GM12801 (cell line): ENCODE measurements around the gene ZNF324B.

Experiments used
- CTCF ChIP-seq: IDR thresholded peaks from one replicate; pipeline ENCODE4 v1.5.1; 2011; ENCODE audit warnings: control low read depth; ENCODE audit not compliant: insufficient read length; ENCODE audit errors: extremely low read depth

Gene ZNF324B

GRCh38 chr19:58451358-58452101 lies at the start of gene ZNF324B:
TSS of gene ZNF324B (plus strand) at chr19:58451622. CDS start at chr19:58453702, 2,080 bp downstream.
- TF ChIP-seq CTCF = no peak

DNA sequence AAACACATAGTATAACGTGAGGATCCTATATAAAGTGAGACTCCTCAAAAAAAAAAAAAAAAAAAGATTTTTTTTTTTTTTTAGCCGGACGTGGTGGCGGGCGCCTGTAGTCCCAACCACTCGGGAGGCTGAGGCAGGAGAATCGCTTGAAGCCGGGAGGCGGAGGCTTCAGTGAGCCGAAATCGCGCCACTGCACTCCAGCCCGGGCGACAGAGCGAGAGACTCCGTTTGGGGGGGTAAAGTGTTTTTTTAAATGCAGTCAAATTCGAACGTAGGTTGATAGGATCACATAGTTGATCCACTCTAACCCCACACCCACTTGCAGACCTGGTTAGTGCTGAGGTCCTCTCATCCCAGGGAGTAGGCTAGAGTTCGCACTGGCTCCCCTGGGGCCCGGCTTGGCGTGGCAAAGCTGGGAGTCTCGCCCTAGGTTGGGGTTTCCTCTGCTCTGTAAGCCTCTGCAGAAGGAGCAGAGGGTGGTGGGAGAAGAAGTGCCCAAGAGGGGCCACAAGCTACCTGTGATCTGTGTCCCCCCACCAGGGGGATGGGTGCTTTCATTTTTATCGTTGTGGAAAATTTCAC lies 49.5 kb upstream of the ZNF324B start:
- no peak for TF ChIP-seq CTCF

- no peak for TF ChIP-seq CTCF
Observed at GRCh38 chr19:58406818-58407657, 44.4 kb upstream of the ZNF324B start.

DNA sequence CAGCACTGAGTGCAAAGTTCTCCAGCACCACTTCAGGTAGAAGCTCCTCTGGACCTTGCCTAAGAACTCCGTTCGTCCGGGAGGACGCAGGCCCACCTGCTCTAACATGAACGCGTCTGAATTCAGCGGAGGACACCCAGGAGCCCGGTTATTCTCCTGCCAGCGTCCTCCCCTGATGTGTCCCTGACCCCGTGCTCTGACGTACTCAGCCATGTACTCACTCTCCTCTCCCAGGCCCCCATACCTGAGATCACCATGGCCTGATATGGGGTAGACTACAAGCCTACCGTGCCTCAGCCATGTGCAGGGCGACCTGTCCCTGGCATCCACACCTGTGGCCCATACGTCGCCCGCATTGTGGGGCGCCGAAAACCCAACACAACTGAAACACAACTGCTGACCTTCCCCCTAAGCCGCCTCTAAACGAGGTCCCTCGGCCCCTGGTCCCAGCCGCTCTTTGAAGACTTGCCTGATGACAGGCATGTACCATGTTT lies 43.7 kb upstream of the ZNF324B start:
- no peak for TF ChIP-seq CTCF

DNA sequence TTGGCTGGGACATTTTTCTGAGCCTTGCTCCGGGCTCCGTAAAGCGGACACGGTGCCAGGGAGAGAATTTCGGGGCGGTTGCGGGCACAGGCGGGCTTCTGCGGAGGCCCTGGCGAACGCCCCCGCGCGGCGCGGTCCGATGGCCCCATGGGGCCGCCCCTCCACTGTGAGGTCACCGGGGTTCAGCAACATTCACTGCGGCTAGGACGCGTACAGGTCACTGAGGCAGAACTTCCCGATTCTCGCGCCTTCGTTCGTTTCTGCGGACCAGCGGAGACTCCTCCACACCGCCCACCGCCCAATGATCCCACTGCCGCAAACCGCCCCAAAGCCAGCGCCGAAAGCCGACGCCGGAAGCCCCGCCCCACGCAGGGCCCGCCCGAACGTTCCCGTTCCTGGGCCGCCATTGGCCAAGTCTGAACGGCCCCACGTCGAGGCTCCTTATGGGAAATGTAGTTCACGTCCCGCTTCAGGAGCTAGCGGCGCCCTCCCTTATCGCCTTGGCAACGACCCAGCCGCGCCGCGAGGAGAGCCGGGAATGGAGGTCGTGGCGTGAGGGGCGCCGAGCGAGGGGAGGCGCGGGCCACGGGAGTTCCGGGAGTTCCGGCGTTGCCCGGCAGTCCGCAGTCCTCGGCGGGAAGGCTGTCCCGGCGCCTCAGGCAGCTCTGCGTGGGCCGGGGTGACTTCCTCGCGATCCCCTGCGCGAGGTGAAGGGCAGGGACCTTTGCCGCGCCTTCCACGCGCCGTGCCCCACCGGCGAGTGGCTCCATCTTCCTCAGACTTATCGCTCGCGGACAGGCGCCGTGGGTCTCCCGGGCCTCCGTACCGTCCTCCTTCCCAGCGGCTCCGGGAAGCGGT lies 43.0 kb upstream of the ZNF324B start, which contains the start of gene ZNF584:
ZNF584 (plus strand) TSS at position 498 of the 858 bp plus-strand sequence. CDS start 499 bp downstream, outside the sequence.
- no peak for TF ChIP-seq CTCF

GRCh38 chr19:58409010-58409790 lies 42.2 kb upstream of the ZNF324B start:
- TF ChIP-seq CTCF = no peak
